ENCODE results near the gene NEDD1. TPM values are rescaled to one million over a fixed set of nuclear protein-coding genes. Genes with fewer than 3 reads are reported as not detected.

Gene NEDD1
- total RNA-seq, 2 experiments from 2014 or later: 57.9 to 69.3 TPM

- Mint-ChIP-seq H3K36me3 (ENCODE audit: low read depth) (no peaks in the 10 kb centered on the region), H3K4me1 (no peaks in the 10 kb centered on the region), H3K9me3 (ENCODE audit: low read depth) (no peaks in the 10 kb centered on the region), H3K4me3 (no peak overlapping the region), H3K27ac (no peak overlapping the region), H3K27me3 (peaks cover 7% of the 10 kb centered on the region)
- intact Hi-C loops (cut with DNase I, micrococcal nuclease): no loop called here
- DNase-seq (no peak), ATAC-seq (no peak)
- ChIA-PET POLR2A (no interaction called here), CTCF (interaction anchor here (0.6 kb wide), 1 partner anchor 86 kb away, joined by 3 read pairs; no protein-coding TSS in a partner anchor)
Observed at GRCh38 chr12:96880220-96880619, 26.8 kb upstream of the NEDD1 start.

GRCh38 chr12:96881608-96882007, 25.4 kb upstream of the NEDD1 start:
- POLR2A ChIA-PET: no interaction called here
- no peak for DNase-seq
- Mint-ChIP-seq H3K9me3 (ENCODE audit: low read depth) (no peaks in the 10 kb centered on the region), H3K27me3 (peaks cover 6% of the 10 kb centered on the region), H3K4me3 (no peak overlapping the region), H3K4me1 (no peaks in the 10 kb centered on the region), H3K36me3 (ENCODE audit: low read depth) (no peaks in the 10 kb centered on the region), H3K27ac (no peak overlapping the region)
- intact Hi-C loops (cut with DNase I, micrococcal nuclease): no loop called here
- no peak for ATAC-seq
- CTCF ChIA-PET: no interaction called here

GRCh38 chr12:96882862-96883261, 24.2 kb upstream of the NEDD1 start:
- Mint-ChIP-seq H3K9me3 (ENCODE audit: low read depth) (no peaks in the 10 kb centered on the region), H3K4me1 (no peaks in the 10 kb centered on the region), H3K27ac (no peak overlapping the region), H3K4me3 (no peak overlapping the region), H3K36me3 (ENCODE audit: low read depth) (no peaks in the 10 kb centered on the region), H3K27me3 (peaks cover 2% of the 10 kb centered on the region)
- POLR2A ChIA-PET: no interaction called here
- intact Hi-C loops (cut with DNase I, micrococcal nuclease): no loop called here
- CTCF ChIA-PET: interaction anchor here (0.5 kb wide), 1 partner anchor 1229 kb away, joined by 3 read pairs; no protein-coding TSS in a partner anchor
- no peak for DNase-seq
- ATAC-seq: peak; percentile 58

- Mint-ChIP-seq H3K27me3 (peaks cover 2% of the 10 kb centered on the region), H3K36me3 (ENCODE audit: low read depth) (no peaks in the 10 kb centered on the region), H3K4me3 (no peak overlapping the region), H3K9me3 (ENCODE audit: low read depth) (no peaks in the 10 kb centered on the region), H3K4me1 (no peaks in the 10 kb centered on the region), H3K27ac (no peak overlapping the region)
- ChIA-PET POLR2A (no interaction called here), CTCF (no interaction called here)
- DNase-seq (no peak), ATAC-seq (no peak)
- intact Hi-C loops (cut with DNase I, micrococcal nuclease): no loop called here
Observed at GRCh38 chr12:96883571-96883970, 23.5 kb upstream of the NEDD1 start.

- Mint-ChIP-seq H3K36me3 (ENCODE audit: low read depth) (no peaks in the 10 kb centered on the region), H3K4me3 (no peak overlapping the region), H3K27me3 (peaks cover 8% of the 10 kb centered on the region), H3K4me1 (peaks cover 5% of the 10 kb centered on the region), H3K27ac (no peak overlapping the region), H3K9me3 (ENCODE audit: low read depth) (no peaks in the 10 kb centered on the region)
- no peak for ATAC-seq
- CTCF ChIA-PET: no interaction called here
- POLR2A ChIA-PET: no interaction called here
- intact Hi-C loops (cut with DNase I, micrococcal nuclease): no loop called here
- DNase-seq: no peak
Observed at GRCh38 chr12:96886998-96887677, 19.9 kb upstream of the NEDD1 start.

GRCh38 chr12:96889273-96889933, 17.7 kb upstream of the NEDD1 start:
- ATAC-seq (peak; percentile 96), DNase-seq (peak; percentile 10)
- intact Hi-C loops (cut with DNase I, micrococcal nuclease): no loop called here
- no peaks in the 10 kb centered on the region for H3K9me3 Mint-ChIP-seq (ENCODE audit: low read depth)
- H3K4me1 Mint-ChIP-seq: peaks cover 5% of the 10 kb centered on the region
- peaks cover 8% of the 10 kb centered on the region for H3K27me3 Mint-ChIP-seq
- POLR2A ChIA-PET: interaction anchor here (0.7 kb wide), 1 partner anchor 52 kb away, joined by 3 read pairs; no protein-coding TSS in a partner anchor
- no peak overlapping the region for H3K4me3 Mint-ChIP-seq
- no peak overlapping the region for H3K27ac Mint-ChIP-seq
- H3K36me3 Mint-ChIP-seq (ENCODE audit: low read depth): no peaks in the 10 kb centered on the region
- CTCF ChIA-PET: no interaction called here

- POLR2A ChIA-PET: interaction anchor here (0.6 kb wide), 1 partner anchor 54 kb away, joined by 3 read pairs; no protein-coding TSS in a partner anchor
- CTCF ChIA-PET: no interaction called here
Observed at GRCh38 chr12:96890331-96890730, 16.7 kb upstream of the NEDD1 start.

GRCh38 chr12:96892104-96892503, 15.0 kb upstream of the NEDD1 start:
- intact Hi-C loops (cut with DNase I, micrococcal nuclease): no loop called here
- no peaks in the 10 kb centered on the region for H3K9me3 Mint-ChIP-seq (ENCODE audit: low read depth)

More at GRCh38 chr12:96890331-96890730, 16.7 kb upstream of the NEDD1 start:
- intact Hi-C loops (cut with DNase I, micrococcal nuclease): no loop called here
- Mint-ChIP-seq H3K27me3 (peaks cover 8% of the 10 kb centered on the region), H3K4me3 (no peak overlapping the region), H3K4me1 (peaks cover 5% of the 10 kb centered on the region), H3K36me3 (ENCODE audit: low read depth) (no peaks in the 10 kb centered on the region), H3K9me3 (ENCODE audit: low read depth) (no peaks in the 10 kb centered on the region), H3K27ac (no peak overlapping the region)
- DNase-seq (no peak), ATAC-seq (no peak)

GRCh38 chr12:96897421-96897820, 9.6 kb upstream of the NEDD1 start:
- no peaks in the 10 kb centered on the region for H3K27me3 Mint-ChIP-seq
- intact Hi-C loops (cut with DNase I, micrococcal nuclease): no loop called here
- ATAC-seq: no peak
- no peaks in the 10 kb centered on the region for H3K9me3 Mint-ChIP-seq (ENCODE audit: low read depth)
- H3K4me3 Mint-ChIP-seq: no peak overlapping the region
- CTCF ChIA-PET: interaction anchor here (0.7 kb wide), 1 partner anchor 1521 kb away, joined by 3 read pairs; no protein-coding TSS in a partner anchor
- DNase-seq: no peak
- POLR2A ChIA-PET: no interaction called here
- no peaks in the 10 kb centered on the region for H3K36me3 Mint-ChIP-seq (ENCODE audit: low read depth)
- no peaks in the 10 kb centered on the region for H3K4me1 Mint-ChIP-seq
- H3K27ac Mint-ChIP-seq: no peak overlapping the region

More at GRCh38 chr12:96892104-96892503, 15.0 kb upstream of the NEDD1 start:
- no peak for DNase-seq
- POLR2A ChIA-PET: no interaction called here
- no peak for ATAC-seq
- Mint-ChIP-seq H3K27me3 (peaks cover 6% of the 10 kb centered on the region), H3K27ac (no peak overlapping the region), H3K4me3 (no peak overlapping the region), H3K36me3 (ENCODE audit: low read depth) (no peaks in the 10 kb centered on the region), H3K4me1 (peaks cover 5% of the 10 kb centered on the region)
- CTCF ChIA-PET: no interaction called here

GRCh38 chr12:96901175-96901574, 5.9 kb upstream of the NEDD1 start:
- DNase-seq (no peak), ATAC-seq (no peak)
- intact Hi-C loops (cut with DNase I, micrococcal nuclease): no loop called here
- Mint-ChIP-seq H3K36me3 (ENCODE audit: low read depth) (no peaks in the 10 kb centered on the region), H3K4me3 (no peak overlapping the region), H3K27me3 (no peaks in the 10 kb centered on the region), H3K27ac (no peak overlapping the region), H3K4me1 (peaks cover 3% of the 10 kb centered on the region), H3K9me3 (ENCODE audit: low read depth) (no peaks in the 10 kb centered on the region)
- CTCF ChIA-PET: interaction anchor here (1.1 kb wide), 1 partner anchor 17 kb away, joined by 3 read pairs; no protein-coding TSS in a partner anchor
- POLR2A ChIA-PET: no interaction called here

- H3K36me3 Mint-ChIP-seq (ENCODE audit: low read depth): no peaks in the 10 kb centered on the region
- H3K4me1 Mint-ChIP-seq: peaks cover 7% of the 10 kb centered on the region
- ChIA-PET CTCF (interaction anchor here (1.1 kb wide), 1 partner anchor 18 kb away, joined by 3 read pairs; no protein-coding TSS in a partner anchor), POLR2A (no interaction called here)
- intact Hi-C loops (cut with DNase I, micrococcal nuclease): no loop called here
- no peaks in the 10 kb centered on the region for H3K27me3 Mint-ChIP-seq
- H3K27ac Mint-ChIP-seq: no peak overlapping the region
- ATAC-seq (no peak), DNase-seq (no peak)
- no peaks in the 10 kb centered on the region for H3K9me3 Mint-ChIP-seq (ENCODE audit: low read depth)
- no peak overlapping the region for H3K4me3 Mint-ChIP-seq
Observed at GRCh38 chr12:96902076-96902475, 5.0 kb upstream of the NEDD1 start.

- peaks cover 36% of the 10 kb centered on the region for H3K4me1 Mint-ChIP-seq
- ATAC-seq: no peak
- peak overlapping the region; percentile 97 for H3K27ac Mint-ChIP-seq
- no peak for DNase-seq
- CTCF ChIA-PET: no interaction called here
- intact Hi-C loops (cut with DNase I, micrococcal nuclease): loop anchor here (2.0 to 5.0 kb wide), 8 partner anchors 184 to 1736 kb away; partner anchors contain the start of genes CFAP54 (in 1 of the 2), IKBIP (in 1 of the 2), LTA4H (in 1 of the 2) and SNRPF (in 1 of the 2)
- no peaks in the 10 kb centered on the region for H3K27me3 Mint-ChIP-seq
- POLR2A ChIA-PET: no interaction called here
- H3K36me3 Mint-ChIP-seq (ENCODE audit: low read depth): peaks cover 29% of the 10 kb centered on the region
- H3K4me3 Mint-ChIP-seq: peak overlapping the region; percentile 84
- H3K9me3 Mint-ChIP-seq (ENCODE audit: low read depth): no peaks in the 10 kb centered on the region
Observed at GRCh38 chr12:96906498-96906848, 584 bp upstream of the NEDD1 start.

All from activated CD4-positive, alpha-beta T cell treated with anti-CD3 and anti-CD28 coated beads for 36 hours (primary cell).